ENCODE results near the gene RAD23B. TPM values are rescaled to one million over a fixed set of nuclear protein-coding genes. Genes with fewer than 3 reads are reported as not detected.
A peak's percentile ranks its signal among the peaks of the same experiment; 100 is the strongest.

RAD23B gene
- total RNA-seq, 8 experiments from 2014 or later: 75.3 to 181 (median 109) TPM

GRCh38 chr9:107351382-107352045 is 68.4 kb downstream of the RAD23B start:
- 33 to 85% (median 83%) methylated on average over 1 to 4 of the region's 6 CpGs; no CpG with 5 or more reads in 4 of the 10 experiments for WGBS, 10 experiments
- Histone ChIP-seq H3K4me1 (replicated peaks in 1 of 2) (no peaks in the 10 kb centered on the region), H3K4me3 (no peak overlapping the region), H3K27ac (no peak overlapping the region)
- in situ Hi-C loops (cut with MboI; ENCODE audit: low pct_unique_long_range_greater_than_20kb in 2 of 9, low sequenced_read_pairs in 9 of 9, unreplicated experiment in 9 of 9): no loop called here
- no peak for ATAC-seq (replicated peaks in 6 of 8)

DNA sequence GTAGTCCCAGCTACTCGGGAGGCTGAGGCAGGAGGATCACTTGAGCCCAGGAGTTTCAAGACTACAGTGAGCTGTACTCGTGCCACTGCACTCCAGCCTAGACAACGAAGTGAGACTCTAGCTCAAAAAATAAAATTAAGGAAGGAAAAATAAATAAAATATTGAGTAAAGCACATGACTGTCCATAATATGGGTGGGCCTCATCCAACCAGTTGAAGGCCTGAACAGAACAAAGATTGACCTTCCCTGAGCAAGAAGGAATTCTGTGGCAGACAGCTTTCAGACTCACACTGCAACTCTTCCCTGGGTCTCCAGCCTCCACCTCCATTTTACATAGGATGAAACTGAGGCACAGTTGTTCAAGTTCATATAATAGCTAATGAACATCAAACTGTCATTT is 72.3 kb downstream of the RAD23B start:
- no peak overlapping the region for H3K27ac ChIP-seq
- WGBS, 10 experiments: 13 to 100% (median 54%) methylated on average over 1 to 3 of the region's 3 CpGs
- in situ Hi-C loops (cut with MboI; ENCODE audit: low pct_unique_long_range_greater_than_20kb in 2 of 9, low sequenced_read_pairs in 9 of 9, unreplicated experiment in 9 of 9): no loop called here
- no peak for ATAC-seq (replicated peaks in 6 of 8)
- H3K4me1 ChIP-seq (replicated peaks in 1 of 2): peaks cover 7 to 10% of the 10 kb centered on the region in 2 donors
- H3K4me3 ChIP-seq: no peak overlapping the region

DNA sequence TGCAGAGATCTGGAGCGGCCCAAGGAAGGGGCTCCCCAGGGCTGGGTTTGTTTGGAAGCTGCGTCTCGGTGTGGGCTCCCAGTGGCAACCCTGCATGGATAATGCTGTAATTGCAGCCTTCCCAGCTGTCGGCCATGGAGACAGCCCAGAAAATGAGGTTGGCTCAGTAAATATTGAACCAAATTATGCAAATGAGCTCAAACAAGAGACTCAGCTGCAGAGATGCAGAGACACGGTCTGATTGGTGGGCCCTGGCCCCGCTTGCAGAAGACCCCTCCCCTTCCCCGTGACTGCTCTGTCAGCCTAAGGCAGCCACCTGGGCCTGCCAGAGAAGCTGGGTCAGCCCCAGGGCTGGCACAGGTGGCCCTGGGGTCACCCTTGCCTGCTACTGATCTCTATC is 75.9 kb downstream of the RAD23B start:
- 20 to 76% (median 53%) methylated on average over 1 to 6 of the region's 7 CpGs; no CpG with 5 or more reads in 4 of the 10 experiments for WGBS, 10 experiments
- ATAC-seq (replicated peaks in 6 of 8): peak in 6 of 8 experiments; percentile 73 to 95 (median 77)
- in situ Hi-C loops (cut with MboI; ENCODE audit: low pct_unique_long_range_greater_than_20kb in 2 of 9, low sequenced_read_pairs in 9 of 9, unreplicated experiment in 9 of 9): no loop called here

GRCh38 chr9:107360098-107360497 is 77.0 kb downstream of the RAD23B start:
- H3K4me1 ChIP-seq (replicated peaks in 1 of 2): peaks cover 13 to 20% of the 10 kb centered on the region in 2 donors
- no peak for ATAC-seq (replicated peaks in 6 of 8)
- no peak overlapping the region for H3K4me3 ChIP-seq
- in situ Hi-C loops (cut with MboI; ENCODE audit: low pct_unique_long_range_greater_than_20kb in 2 of 9, low sequenced_read_pairs in 9 of 9, unreplicated experiment in 9 of 9): no loop called here
- WGBS, 10 experiments: 33 to 90% (median 69%) methylated on average over 1 to 5 of the region's 7 CpGs; no CpG with 5 or more reads in 5 of the 10 experiments
- H3K27ac ChIP-seq: no peak overlapping the region

More for the DNA sequence above, 75.9 kb downstream of the RAD23B start:
- Histone ChIP-seq H3K4me1 (replicated peaks in 1 of 2) (peaks cover 12 to 18% of the 10 kb centered on the region in 2 donors), H3K4me3 (no peak overlapping the region), H3K27ac (peak overlapping the region in 1 of 2 donors; percentile 34)

DNA sequence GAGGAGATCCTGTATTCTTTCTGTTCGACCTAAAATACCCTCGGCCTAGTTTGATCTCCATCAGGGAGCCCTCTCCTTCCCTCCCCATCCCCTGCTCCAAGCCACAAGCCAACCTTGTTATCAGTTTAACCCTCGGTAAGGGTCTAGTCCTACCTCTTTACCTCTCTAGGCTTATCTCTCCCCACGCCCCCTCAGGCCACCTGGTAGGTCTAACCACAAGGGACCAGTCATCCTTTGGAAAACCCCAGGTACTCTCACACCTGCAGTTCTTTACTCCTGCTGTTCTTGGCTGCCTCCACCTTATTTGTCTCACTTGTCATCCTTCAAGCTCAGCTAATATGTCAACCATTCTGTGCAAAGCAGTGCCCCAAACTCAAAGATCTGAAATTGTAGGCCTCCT is 78.7 kb downstream of the RAD23B start:
- in situ Hi-C loops (cut with MboI; ENCODE audit: low pct_unique_long_range_greater_than_20kb in 2 of 9, low sequenced_read_pairs in 9 of 9, unreplicated experiment in 9 of 9): no loop called here
- WGBS, 10 experiments: 41 to 100% (median 88%) methylated on average over 1 to 4 of the region's 4 CpGs; no CpG with 5 or more reads in 4 of the 10 experiments
- H3K4me1 ChIP-seq (replicated peaks in 1 of 2): peaks cover 13 to 20% of the 10 kb centered on the region in 2 donors
- no peak overlapping the region for H3K27ac ChIP-seq
- H3K4me3 ChIP-seq: no peak overlapping the region
- ATAC-seq (replicated peaks in 6 of 8): no peak

DNA sequence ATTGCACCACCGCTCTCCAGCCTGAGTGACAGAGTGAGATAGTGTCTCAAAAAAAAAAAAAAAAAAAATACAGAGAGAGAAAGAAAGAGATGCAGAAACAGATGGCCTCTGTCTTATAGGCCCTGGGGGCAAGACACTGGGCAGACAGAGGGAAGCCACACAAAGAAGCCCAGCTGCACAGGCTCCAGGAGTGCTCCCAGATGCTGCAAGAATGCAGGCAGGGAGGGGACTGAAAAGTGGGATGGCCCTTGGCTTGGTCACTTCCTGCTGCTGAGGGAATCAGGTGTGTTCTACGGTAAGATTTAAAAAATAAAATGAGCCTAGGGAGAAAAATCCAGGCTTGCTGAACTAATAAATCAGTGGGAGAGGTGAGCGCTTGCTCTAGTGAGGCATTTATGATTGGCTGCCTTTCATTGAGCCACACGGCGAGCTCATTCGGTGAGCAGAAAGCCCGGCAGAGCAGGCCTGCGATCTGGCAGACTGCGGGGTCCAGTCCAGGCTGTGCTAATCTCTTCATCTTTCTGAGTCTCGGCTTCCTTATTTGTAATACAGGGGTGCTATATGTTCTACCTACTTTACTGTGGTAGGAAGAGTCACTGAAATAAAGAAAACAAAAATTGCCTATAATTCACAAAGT is 80.6 kb downstream of the RAD23B start:
- Histone ChIP-seq H3K27ac (peak overlapping the region in 1 of 2 donors; percentile 66), H3K4me1 (replicated peaks in 1 of 2) (peaks cover 9 to 21% of the 10 kb centered on the region in 2 donors), H3K4me3 (no peak overlapping the region)
- ATAC-seq (replicated peaks in 6 of 8): peak; percentile 2 to 99 (median 80)
- in situ Hi-C loops (cut with MboI; ENCODE audit: low pct_unique_long_range_greater_than_20kb in 2 of 9, low sequenced_read_pairs in 9 of 9, unreplicated experiment in 9 of 9): no loop called here
- WGBS, 10 experiments: 0 to 77% (median 55%) methylated on average over 1 to 9 of the region's 10 CpGs

- ATAC-seq (replicated peaks in 6 of 8): no peak
- Histone ChIP-seq H3K4me1 (replicated peaks in 1 of 2) (peaks cover 5 to 13% of the 10 kb centered on the region in 2 donors), H3K27ac (no peak overlapping the region), H3K4me3 (no peak overlapping the region)
- in situ Hi-C loops (cut with MboI; ENCODE audit: low pct_unique_long_range_greater_than_20kb in 2 of 9, low sequenced_read_pairs in 9 of 9, unreplicated experiment in 9 of 9): no loop called here
- 0 to 100% (median 85%) methylated on average over 1 to 7 of the region's 7 CpGs; no CpG with 5 or more reads in 3 of the 10 experiments for WGBS, 10 experiments
Measured at GRCh38 chr9:107367727-107368502, 84.8 kb downstream of the RAD23B start.

GRCh38 chr9:107368696-107369095 is 85.6 kb downstream of the RAD23B start:
- H3K4me1 ChIP-seq (replicated peaks in 1 of 2): peaks cover 3 to 8% of the 10 kb centered on the region in 2 donors
- in situ Hi-C loops (cut with MboI; ENCODE audit: low pct_unique_long_range_greater_than_20kb in 2 of 9, low sequenced_read_pairs in 9 of 9, unreplicated experiment in 9 of 9): no loop called here
- H3K4me3 ChIP-seq: no peak overlapping the region
- H3K27ac ChIP-seq: no peak overlapping the region
- 20 to 81% (median 48%) methylated on average over 1 to 9 of the region's 9 CpGs; no CpG with 5 or more reads in 2 of the 10 experiments for WGBS, 10 experiments
- peak in 1 of 8 experiments; percentile 23 for ATAC-seq (replicated peaks in 6 of 8)

GRCh38 chr9:107373809-107374208 is 90.7 kb downstream of the RAD23B start:
- H3K4me1 ChIP-seq (replicated peaks in 1 of 2): no peaks in the 10 kb centered on the region
- 40 to 94% (median 67%) methylated on average over 1 to 2 of the region's 2 CpGs; no CpG with 5 or more reads in 3 of the 10 experiments for WGBS, 10 experiments
- no peak overlapping the region for H3K27ac ChIP-seq
- no peak overlapping the region for H3K4me3 ChIP-seq
- in situ Hi-C loops (cut with MboI; ENCODE audit: low pct_unique_long_range_greater_than_20kb in 2 of 9, low sequenced_read_pairs in 9 of 9, unreplicated experiment in 9 of 9): no loop called here
- ATAC-seq (replicated peaks in 6 of 8): no peak

DNA sequence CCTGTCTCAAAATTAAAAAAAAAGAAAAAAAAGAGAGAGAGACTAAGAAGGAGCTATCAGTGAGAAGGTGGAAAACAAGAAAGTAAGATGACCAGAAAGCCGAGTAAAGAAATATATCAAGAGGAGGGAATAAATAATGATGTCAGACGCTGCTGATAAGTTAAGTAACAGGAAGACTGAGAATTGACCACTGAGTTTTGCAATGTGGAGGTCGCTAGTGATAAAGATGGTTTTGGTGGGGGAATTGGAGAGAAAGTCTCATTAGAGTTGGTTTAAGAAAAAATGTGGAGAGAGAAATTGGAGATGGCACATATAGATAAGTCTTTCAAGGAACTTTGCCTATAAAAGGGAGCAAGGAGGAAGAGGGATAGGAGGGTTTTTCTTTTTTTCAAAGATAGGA is 91.9 kb downstream of the RAD23B start:
- ATAC-seq (replicated peaks in 6 of 8): no peak
- in situ Hi-C loops (cut with MboI; ENCODE audit: low pct_unique_long_range_greater_than_20kb in 2 of 9, low sequenced_read_pairs in 9 of 9, unreplicated experiment in 9 of 9): no loop called here
- Histone ChIP-seq H3K4me3 (no peak overlapping the region), H3K27ac (no peak overlapping the region), H3K4me1 (replicated peaks in 1 of 2) (no peaks in the 10 kb centered on the region)
- 24 to 92% (median 69%) methylated on average over 2 to 3 of the region's 3 CpGs for WGBS, 10 experiments

DNA sequence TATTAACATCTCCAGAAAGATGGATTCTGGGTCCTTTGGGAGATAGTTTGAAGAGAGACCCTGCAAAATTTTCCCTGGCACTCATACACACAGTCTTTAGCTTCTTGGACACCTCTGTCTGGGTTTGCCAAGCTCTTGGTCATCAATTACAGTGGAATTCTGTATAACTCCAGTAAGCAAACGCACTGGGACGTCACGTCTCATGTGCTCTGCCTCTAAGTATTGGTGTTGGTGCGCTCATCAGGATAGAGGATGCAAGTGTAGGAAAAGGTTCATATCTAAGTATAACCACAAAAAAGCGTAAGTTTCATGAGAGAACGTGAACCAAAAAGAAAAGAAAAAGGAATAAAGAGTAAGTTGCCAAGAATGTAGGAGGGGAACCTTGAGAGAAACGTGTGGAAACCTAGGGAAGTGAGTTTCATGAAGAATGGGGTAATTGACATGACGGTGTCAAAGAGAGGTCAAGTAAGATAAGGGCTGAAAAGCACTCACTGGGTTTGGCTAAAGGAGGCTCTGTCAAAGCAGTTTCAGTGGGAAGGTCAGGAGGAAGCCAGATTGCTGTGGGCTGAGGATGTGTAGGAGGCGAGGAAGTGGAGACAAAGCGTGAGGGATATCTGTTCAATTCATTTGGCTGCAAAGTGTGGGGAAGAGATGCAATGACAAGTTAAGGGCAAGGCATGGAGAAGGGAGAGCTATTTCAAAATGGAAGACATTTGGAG is 92.7 kb downstream of the RAD23B start:
- ATAC-seq (replicated peaks in 6 of 8): no peak
- no peaks in the 10 kb centered on the region for H3K4me1 ChIP-seq (replicated peaks in 1 of 2)
- WGBS, 10 experiments: 22 to 90% (median 67%) methylated on average over 4 to 10 of the region's 10 CpGs; no CpG with 5 or more reads in 1 of the 10 experiments
- no peak overlapping the region for H3K27ac ChIP-seq
- in situ Hi-C loops (cut with MboI; ENCODE audit: low pct_unique_long_range_greater_than_20kb in 2 of 9, low sequenced_read_pairs in 9 of 9, unreplicated experiment in 9 of 9): no loop called here
- no peak overlapping the region for H3K4me3 ChIP-seq

DNA sequence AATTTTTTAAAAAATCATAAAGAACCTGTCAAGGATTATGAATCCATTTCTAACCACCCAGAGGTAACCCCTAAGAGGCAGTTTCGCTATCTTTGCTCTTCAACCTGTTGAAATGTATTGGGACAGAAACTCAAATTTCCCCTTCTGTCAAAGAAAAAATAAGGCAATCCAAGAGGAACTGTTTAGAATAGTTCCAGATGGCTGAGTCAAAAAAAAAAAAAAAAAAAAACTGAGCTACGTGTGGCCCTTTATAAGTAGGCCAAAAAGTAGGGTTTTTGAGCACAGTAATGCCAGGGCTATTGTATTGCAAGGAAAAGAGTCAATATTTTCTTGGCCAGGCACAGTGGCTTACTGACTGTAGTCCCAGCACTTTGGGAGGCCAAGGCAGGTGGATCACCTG is 94.9 kb downstream of the RAD23B start:
- Histone ChIP-seq H3K4me3 (no peak overlapping the region), H3K4me1 (replicated peaks in 1 of 2) (no peaks in the 10 kb centered on the region), H3K27ac (no peak overlapping the region)
- ATAC-seq (replicated peaks in 6 of 8): no peak
- 53 to 100% (median 69%) methylated on average over 1 to 2 of the region's 2 CpGs for WGBS, 10 experiments
- in situ Hi-C loops (cut with MboI; ENCODE audit: low pct_unique_long_range_greater_than_20kb in 2 of 9, low sequenced_read_pairs in 9 of 9, unreplicated experiment in 9 of 9): no loop called here
